ENCODE measurements around the gene TAGLN3. TPM values are rescaled to one million over a fixed set of nuclear protein-coding genes. Genes with fewer than 3 reads are reported as not detected.

The TAGLN3 gene
- total RNA-seq (not detected in 2 replicates), polyA plus RNA-seq (not detected in 2 replicates), polyA minus RNA-seq (not detected in 2 replicates), Bru-seq, nascent RNA (percentile 20 among the genes with signal in this experiment), BruChase-seq, experiment 1, labeled RNA remaining after a 6-hour chase (percentile 19 among the genes with signal in this experiment), BruChase-seq, experiment 2, labeled RNA remaining after a 2-hour chase (percentile 21 among the genes with signal in this experiment)
- 0.13 TPM in 1 of 2 replicates, not detected in the other for polyA plus RNA-seq (2011; cell fraction: cytosol; rRNA removed)
- not detected in 2 replicates for polyA plus RNA-seq (2011; cell fraction: nucleus; rRNA removed)
- polyA plus RNA-seq (2012) = not detected in 2 replicates
- not detected for polyA minus RNA-seq (2011; cell fraction: cytosol; rRNA and poly(A)+ RNA removed)
- 0.38 TPM in 1 of 2 replicates, not detected in the other for polyA minus RNA-seq (2011; cell fraction: nucleus; rRNA and poly(A)+ RNA removed)
- long read RNA-seq = 0 reads

DNA sequence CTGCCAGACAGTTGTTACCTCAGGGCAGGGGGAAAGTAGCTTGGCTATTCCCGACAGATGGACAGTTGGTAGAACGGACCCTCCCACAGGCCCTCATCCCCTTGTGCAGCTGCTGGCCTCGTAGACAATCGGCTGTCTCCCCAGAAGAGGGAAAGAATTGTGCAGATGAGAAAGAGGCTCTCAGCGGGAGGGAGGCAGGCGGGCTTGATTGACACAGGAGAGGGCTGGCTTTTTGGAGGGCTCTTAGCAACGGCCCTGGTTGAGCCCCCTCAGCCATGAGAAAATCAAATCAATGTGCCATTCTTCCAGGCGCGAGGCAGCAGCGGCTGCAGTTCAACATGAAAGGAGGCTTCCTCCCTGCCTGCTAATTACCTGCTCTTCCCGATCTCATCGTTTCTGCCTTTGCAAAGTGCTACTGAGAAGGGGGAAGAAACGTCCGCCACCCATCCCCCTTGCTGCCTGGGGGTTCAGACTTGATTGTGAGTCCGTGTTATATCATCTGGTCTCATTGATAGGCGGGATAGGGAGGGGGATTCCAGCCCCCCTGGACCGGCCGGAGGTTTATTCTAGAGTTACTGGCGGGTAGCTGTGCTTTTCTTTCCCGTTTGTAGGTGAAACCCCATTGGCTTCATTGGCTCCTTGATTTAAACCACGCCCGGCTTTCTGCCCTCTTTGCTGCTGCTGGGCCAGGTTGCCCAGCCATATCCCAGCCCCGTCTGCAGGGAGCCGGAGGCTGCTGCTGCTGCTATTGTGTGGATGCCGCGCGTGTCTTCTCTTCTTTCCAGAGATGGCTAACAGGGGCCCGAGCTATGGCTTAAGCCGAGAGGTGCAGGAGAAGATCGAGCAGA is at the start of gene TAGLN3:
Gene TAGLN3 (plus strand): TSS at position 287 of the 848 bp plus-strand sequence. CDS start 501 bp downstream, at position 788.
- no peaks in the 10 kb centered on the region for H3K79me2 ChIP-seq (ENCODE audit: control insufficient read depth, insufficient read depth, low read length)
- H4K20me1 ChIP-seq (replicated peaks; ENCODE audit: control insufficient read depth, extremely low read depth, insufficient read depth, low read length) = no peaks in the 10 kb centered on the region
- peak within 1 kb of the TSS; percentile 87 for H3K4me2 ChIP-seq (ENCODE audit: insufficient read depth, low read length)
- H3K27me3 ChIP-seq (ENCODE audit: control insufficient read depth in 2 of 2, insufficient read depth in 2 of 2, low read length in 2 of 2) = no peaks in the 10 kb centered on the region
- peak within 1 kb of the TSS; percentile 11 to 68 (median 34) for H3K4me3 ChIP-seq (replicated peaks in 1 of 3; ENCODE audit: insufficient read depth in 1 of 3, low read depth in 1 of 3, low read length in 3 of 3)
- no peak within 1 kb of the TSS for H3K27ac ChIP-seq (ENCODE audit: insufficient read depth, low read depth, low read length)
- peak within 1 kb of the TSS; percentile 98 for H2AFZ ChIP-seq (ENCODE audit: low read depth, low read length)
- H3K9me3 ChIP-seq (replicated peaks; ENCODE audit: control insufficient read depth, insufficient read depth, low read length) = no peaks in the 10 kb centered on the region
- dilution Hi-C loops (cut with MboI; ENCODE audit: extremely low pct_ligation_motif_present, low sequenced_read_pairs) = no loop called here
- DNase-seq (ENCODE audit: low read depth, low spot score) (peak; percentile 20), FAIRE-seq (peak; percentile 59)
- no peaks in the 10 kb centered on the region for H3K9me1 ChIP-seq (replicated peaks; ENCODE audit: control insufficient read depth, extremely low read depth, insufficient read depth, low read length)
- H3K4me1 ChIP-seq (ENCODE audit: control insufficient read depth, extremely low read depth, insufficient read depth, low read length) = peaks cover 10% of the 10 kb centered on the region
- TF ChIP-seq, protein P1, sequence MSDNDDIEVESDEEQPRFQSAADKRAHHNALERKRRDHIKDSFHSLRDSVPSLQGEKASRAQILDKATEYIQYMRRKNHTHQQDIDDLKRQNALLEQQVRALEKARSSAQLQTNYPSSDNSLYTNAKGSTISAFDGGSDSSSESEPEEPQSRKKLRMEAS (IDR thresholded peaks at IDR 0.05; ENCODE audit: insufficient read depth, insufficient read length) = no peak
- TF ChIP-seq POLR2AphosphoS5 (IDR thresholded peaks at IDR 0.05; ENCODE audit: insufficient read depth, low read depth, low read length) = no peak
- no peak for TF ChIP-seq GATA2 (IDR thresholded peaks at IDR 0.05; ENCODE audit: insufficient read depth, insufficient read length, low read depth, low read length)
- no peak for TF ChIP-seq POLR2A (IDR thresholded peaks at IDR 0.05; ENCODE audit: low read depth, low read length)
- TF ChIP-seq MYC (IDR thresholded peaks at IDR 0.05; ENCODE audit: low read depth, low read length) = no peak
- no peak for TF ChIP-seq FOS (IDR thresholded peaks at IDR 0.05; ENCODE audit: borderline replicate concordance, insufficient read depth, low read length)
- no peak for TF ChIP-seq EZH2 (IDR thresholded peaks at IDR 0.05; ENCODE audit: borderline replicate concordance, low read depth, low read length, severe bottlenecking)
- TF ChIP-seq, protein P2, sequence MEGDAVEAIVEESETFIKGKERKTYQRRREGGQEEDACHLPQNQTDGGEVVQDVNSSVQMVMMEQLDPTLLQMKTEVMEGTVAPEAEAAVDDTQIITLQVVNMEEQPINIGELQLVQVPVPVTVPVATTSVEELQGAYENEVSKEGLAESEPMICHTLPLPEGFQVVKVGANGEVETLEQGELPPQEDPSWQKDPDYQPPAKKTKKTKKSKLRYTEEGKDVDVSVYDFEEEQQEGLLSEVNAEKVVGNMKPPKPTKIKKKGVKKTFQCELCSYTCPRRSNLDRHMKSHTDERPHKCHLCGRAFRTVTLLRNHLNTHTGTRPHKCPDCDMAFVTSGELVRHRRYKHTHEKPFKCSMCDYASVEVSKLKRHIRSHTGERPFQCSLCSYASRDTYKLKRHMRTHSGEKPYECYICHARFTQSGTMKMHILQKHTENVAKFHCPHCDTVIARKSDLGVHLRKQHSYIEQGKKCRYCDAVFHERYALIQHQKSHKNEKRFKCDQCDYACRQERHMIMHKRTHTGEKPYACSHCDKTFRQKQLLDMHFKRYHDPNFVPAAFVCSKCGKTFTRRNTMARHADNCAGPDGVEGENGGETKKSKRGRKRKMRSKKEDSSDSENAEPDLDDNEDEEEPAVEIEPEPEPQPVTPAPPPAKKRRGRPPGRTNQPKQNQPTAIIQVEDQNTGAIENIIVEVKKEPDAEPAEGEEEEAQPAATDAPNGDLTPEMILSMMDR (IDR thresholded peaks at IDR 0.05; ENCODE audit: extremely low read depth in 1 of 2, insufficient read depth in 1 of 2, low read depth in 1 of 2, low read length in 2 of 2) = no peak
- no peak for TF ChIP-seq JUN (IDR thresholded peaks at IDR 0.05; ENCODE audit: borderline replicate concordance, insufficient read depth, insufficient read length, low read depth)
- no peak within 1 kb of the TSS for H3K9ac ChIP-seq (replicated peaks; ENCODE audit: extremely low read depth, insufficient read depth, low read length)
- intact Hi-C loops (cut with micrococcal nuclease) = no loop called here
- POLR2A ChIA-PET = no interaction called here
- no TSS peak for BruUV-seq (replicated peaks)
- H3K36me3 ChIP-seq (ENCODE audit: control insufficient read depth in 2 of 2, extremely low read depth in 1 of 2, insufficient read depth in 2 of 2, low read length in 2 of 2) = no peaks in the 10 kb centered on the region
- CTCF ChIA-PET = interaction anchor here (1.1 to 14.6 kb wide), 7 partner anchors 10 to 113 kb away, joined by 3 to 291 read pairs (median 7); partner anchors contain the start of gene ABHD10

Measured in endothelial cell of umbilical vein (primary cell).